Stimulated activated CD4-positive, alpha-beta T cell treated with anti-CD3 and anti-CD28 coated beads, TNF-alpha, amount 100 ng/mL, for 1 hour (primary cell): Measurements from ENCODE around the gene BBX.

Experiments
- DNase-seq, 3 donors: peaks; one replicate each; pipeline ENCODE4 v3.0.0-alpha.2; 2020; ENCODE audit warnings: low read depth in 3 of 3, low spot score in 1 of 3

BBX gene

GRCh38 chr3:107739227-107739626 is 216.5 kb downstream of the BBX start:
- DNase-seq: no peak

DNA sequence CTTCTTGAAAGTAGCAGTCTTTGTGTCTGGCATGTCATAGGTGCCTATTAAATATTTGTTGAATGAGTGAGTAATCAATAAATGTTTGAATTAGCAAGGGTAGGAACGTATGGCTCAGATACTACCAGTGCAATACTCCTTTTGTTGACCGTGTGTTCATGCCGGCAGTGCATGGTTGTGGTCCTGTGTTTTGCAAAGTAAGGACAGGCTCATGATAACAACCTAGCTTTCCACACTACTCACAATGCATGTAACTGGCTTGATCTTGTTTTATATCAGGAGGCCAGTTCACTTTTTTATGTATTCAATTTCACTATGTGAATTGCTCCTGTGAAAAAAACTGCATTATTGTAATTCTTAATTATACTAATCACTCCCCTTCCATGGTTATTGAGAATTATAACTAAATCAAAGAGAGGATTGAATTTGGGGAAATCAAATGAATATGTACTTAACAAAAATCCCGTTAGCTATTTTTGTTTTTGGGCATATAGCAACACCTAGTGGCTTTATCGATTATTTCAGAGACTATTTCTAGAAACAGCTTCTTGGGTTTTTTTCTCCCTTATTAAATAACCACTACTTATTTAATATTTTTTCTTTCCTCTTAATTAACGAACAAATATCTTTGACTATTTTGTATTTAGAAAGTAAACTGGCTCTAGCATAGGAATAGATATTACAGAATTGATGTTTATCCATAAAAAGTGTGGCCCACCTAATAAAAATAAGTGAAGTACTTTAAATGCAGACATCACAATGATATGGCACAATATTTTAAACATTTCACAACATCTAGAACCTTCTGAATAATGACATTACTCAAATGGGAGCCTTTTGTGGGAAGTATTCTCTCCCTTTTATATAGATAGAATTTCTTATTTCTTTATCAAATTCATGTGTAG is 218.5 kb downstream of the BBX start:
- no peak for DNase-seq

DNA sequence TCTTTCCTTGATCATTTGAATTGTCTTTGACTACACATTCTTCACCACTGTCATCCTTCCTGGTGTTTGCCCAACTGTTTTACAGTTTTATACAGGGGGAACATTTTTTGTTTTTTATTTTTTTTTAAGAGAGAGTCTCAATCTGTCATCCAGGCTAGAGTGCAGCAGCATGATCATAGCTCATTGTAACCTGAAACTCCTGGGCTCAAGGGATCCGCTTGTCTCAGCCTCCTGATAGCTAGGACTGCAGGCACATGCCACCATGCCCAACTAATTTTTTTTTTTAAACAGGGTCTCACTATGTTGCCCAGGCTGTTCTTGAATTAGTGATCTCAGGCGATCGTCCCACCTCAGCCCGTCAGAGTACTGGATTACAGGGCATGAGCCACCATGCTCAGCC is 222.6 kb downstream of the BBX start:
- no peak for DNase-seq

GRCh38 chr3:107752202-107752990 is 229.6 kb downstream of the BBX start:
- no peak for DNase-seq

GRCh38 chr3:107753494-107753893 is 230.7 kb downstream of the BBX start:
- DNase-seq: no peak

DNA sequence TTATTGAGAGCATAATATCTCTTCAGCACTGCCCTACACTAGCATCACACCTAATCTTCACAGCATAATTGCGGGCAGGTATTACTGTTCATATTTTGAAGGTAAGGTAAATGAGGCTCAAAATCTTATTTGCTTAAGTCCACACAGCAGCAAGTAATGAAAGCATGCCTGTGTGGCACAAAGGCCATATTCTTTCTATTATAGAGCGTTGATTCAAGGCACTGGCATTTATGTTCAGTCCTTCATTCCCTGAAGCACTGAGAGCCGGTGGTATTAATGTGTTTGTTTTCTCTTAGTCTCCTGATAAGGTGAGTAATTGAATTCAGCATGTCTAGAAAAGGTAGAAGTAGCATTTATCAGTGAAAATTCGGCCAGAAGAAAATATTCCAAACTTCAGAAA is 231.2 kb downstream of the BBX start:
- no peak for DNase-seq

DNA sequence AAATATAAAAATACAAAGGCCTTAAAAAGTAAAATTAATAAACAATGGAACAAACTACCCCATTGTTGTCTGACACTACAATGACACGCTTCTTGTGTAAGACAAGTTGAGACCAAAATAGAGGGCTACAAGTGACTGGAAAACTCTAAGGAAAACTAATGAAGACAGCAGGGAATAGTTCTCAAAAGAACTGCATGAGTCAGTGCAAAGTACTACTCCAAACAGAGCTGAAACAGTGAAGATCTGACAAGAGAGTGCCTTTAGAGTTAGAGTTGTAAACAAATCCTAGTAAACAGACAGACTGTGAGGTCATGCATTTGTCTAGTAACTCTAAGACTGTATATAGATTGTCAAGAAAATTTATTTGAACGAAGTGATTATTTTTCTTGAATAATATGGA is 233.9 kb downstream of the BBX start:
- DNase-seq: no peak

DNA sequence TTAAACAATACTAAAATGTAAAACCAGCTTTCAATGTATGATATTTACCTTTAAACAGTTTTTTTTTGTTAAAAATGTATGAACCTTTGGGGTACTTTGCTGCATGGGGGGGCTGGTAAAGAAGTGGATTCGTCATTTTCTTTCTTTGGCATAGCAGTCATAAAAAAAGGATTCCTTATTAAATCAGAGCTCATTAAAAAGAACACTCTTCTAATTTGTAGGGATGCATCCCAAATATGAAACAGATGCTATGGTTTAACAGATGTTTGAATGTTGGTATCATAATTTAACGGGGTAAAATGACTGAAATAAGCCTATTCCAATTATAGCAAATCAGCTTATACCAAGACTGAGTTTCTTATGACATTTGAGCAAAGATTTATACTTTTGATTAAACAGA is 234.4 kb downstream of the BBX start:
- DNase-seq: no peak

DNA sequence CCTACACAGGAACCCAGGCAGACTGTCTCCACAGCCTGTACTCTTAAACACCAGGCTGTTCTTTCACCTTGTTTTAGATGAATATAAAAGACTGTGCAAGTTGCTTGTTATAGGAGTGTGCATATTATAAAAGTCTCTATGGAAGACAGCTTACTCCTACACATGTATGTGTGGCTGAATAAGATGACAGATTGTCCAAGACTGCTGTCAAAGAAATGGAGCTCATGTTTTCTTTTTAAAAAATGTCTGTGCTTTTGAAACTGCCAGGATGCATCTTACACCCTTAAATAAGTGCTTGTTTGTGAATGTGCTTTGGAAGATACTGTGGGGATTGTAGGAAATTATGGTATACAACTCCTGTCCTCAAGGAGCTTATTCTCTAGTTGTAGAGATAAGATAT is 237.4 kb downstream of the BBX start:
- no peak for DNase-seq

DNA sequence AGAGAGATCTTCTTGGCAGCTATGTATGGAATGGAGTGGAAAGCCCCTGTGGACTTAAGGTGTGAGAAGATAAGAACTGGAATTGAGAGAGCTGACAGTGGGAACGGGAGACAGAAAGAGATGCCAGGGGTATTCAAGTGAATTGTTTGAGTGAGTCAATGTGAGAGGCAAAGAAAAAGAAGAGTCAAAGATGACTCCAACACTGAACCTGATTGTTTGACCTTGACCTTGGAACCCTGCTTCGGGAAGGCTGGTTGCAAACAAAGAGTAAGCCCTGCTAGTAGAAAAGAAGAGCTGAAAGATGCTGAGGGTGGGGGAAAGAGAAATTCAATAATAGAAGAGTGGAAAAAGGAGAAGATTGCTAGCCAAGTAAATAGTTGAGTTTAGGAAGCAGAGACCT is 238.6 kb downstream of the BBX start:
- no peak for DNase-seq

DNA sequence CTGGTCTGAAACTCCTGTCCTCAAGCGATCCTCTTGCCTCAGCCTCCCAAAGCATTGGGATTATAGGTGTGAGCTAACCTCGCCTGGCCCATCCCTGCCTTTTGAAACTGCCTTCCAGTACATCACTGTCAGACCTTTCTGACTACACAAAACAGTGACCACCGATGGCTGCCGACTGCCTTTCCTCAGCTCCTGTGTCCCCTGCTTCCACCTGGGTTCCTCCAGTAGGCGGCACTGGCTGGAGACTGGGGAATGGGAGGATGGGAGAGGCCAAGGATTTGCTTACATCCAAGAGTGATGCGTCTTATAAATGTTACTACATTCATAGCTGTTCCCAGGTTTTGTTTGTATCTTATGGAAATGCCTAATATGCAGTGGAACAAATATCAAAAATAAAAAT is 242.8 kb downstream of the BBX start:
- DNase-seq: no peak

GRCh38 chr3:107767897-107768605 is 245.3 kb downstream of the BBX start:
- DNase-seq: no peak

- DNase-seq: no peak
Observed at GRCh38 chr3:107769882-107770281, 247.1 kb downstream of the BBX start.

DNA sequence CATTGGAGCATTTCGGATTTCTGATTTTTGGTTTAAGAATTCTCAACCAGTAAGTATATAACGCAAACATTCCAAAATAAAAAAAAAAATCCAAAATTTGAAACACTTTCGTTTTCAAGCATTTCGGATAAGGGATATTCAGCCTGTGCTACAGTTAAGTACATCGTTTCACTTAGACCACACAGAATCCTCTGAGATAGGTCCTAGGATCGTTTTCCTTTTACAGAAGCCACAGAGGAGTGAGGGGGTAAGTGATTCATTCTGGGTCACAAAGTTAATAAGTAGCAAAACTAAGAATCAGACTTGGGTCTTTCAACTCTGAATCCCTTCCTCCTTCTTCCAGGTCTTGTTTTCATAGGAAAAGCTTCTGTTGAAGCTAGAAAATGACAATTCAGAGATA is 249.3 kb downstream of the BBX start:
- no peak for DNase-seq

GRCh38 chr3:107775974-107776373 is 253.2 kb downstream of the BBX start:
- DNase-seq: no peak

GRCh38 chr3:107781253-107781652 is 258.5 kb downstream of the BBX start:
- no peak for DNase-seq

GRCh38 chr3:107782054-107782453 is 259.3 kb downstream of the BBX start:
- DNase-seq: no peak

DNA sequence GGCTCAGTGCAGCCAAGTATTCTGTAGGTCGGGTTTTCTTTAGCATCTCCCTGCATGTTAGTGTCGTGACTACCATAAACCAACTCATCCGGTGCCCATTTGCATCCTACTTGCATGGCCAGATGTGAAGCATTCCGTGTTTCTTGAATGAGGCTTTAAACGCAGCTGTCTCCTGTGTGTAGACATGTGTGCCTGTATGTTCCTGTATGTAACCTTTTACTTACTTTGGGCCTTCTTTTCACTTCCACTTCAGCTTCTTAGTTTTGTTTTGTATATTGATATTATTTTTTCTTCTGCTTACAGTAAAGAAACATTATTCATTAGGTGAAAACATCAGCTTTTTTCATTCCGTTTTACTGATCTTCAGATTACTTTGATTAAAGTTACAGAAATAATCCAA is 267.9 kb downstream of the BBX start:
- DNase-seq: no peak

GRCh38 chr3:107791027-107791426 is 268.3 kb downstream of the BBX start:
- no peak for DNase-seq

GRCh38 chr3:107791450-107791849 is 268.7 kb downstream of the BBX start:
- DNase-seq: no peak

GRCh38 chr3:107794664-107795443 is 272.1 kb downstream of the BBX start:
- no peak for DNase-seq
